ENCODE data around the gene CDHR5.
"Not testable (repeated sequence)": the region's sequence is repeated elsewhere in the genome, so short reads cannot be mapped to it uniquely, and the experiment has no call there.

GRCh38 chr11:574031-574570 lies 50.7 kb downstream of the CDHR5 start:
- TF ChIP-seq POLR2A (IDR thresholded peaks at IDR 0.05): not testable (repeated sequence)
- TF ChIP-seq, protein P1, sequence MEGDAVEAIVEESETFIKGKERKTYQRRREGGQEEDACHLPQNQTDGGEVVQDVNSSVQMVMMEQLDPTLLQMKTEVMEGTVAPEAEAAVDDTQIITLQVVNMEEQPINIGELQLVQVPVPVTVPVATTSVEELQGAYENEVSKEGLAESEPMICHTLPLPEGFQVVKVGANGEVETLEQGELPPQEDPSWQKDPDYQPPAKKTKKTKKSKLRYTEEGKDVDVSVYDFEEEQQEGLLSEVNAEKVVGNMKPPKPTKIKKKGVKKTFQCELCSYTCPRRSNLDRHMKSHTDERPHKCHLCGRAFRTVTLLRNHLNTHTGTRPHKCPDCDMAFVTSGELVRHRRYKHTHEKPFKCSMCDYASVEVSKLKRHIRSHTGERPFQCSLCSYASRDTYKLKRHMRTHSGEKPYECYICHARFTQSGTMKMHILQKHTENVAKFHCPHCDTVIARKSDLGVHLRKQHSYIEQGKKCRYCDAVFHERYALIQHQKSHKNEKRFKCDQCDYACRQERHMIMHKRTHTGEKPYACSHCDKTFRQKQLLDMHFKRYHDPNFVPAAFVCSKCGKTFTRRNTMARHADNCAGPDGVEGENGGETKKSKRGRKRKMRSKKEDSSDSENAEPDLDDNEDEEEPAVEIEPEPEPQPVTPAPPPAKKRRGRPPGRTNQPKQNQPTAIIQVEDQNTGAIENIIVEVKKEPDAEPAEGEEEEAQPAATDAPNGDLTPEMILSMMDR (IDR thresholded peaks at IDR 0.05): not testable (repeated sequence)
